Measurements from ENCODE around the gene CASK.
A peak's percentile ranks its signal among the peaks of the same experiment; 100 is the strongest.
"Not testable (repeated sequence)": the region's sequence is repeated elsewhere in the genome, so short reads cannot be mapped to it uniquely, and the experiment has no call there.

Gene CASK

GRCh38 chrX:41653125-41653524 is 270.2 kb downstream of the CASK start:
- H3K9me3 ChIP-seq (ENCODE audit: control insufficient read depth, low read length) = no peaks in the 10 kb centered on the region
- H3K36me3 ChIP-seq (ENCODE audit: control insufficient read depth, insufficient read depth, low read length) = peaks cover 40% of the 10 kb centered on the region
- no peaks in the 10 kb centered on the region for H3K4me1 ChIP-seq (ENCODE audit: control insufficient read depth, insufficient read depth, low read length, poor library complexity, severe bottlenecking)
- no peak overlapping the region for H3K4me3 ChIP-seq (ENCODE audit: extremely low read depth, insufficient read depth, low read length, poor library complexity, severe bottlenecking)
- H3K27ac ChIP-seq (ENCODE audit: low read depth, low read length, severe bottlenecking) = no peak overlapping the region
- 88% methylated on average over 1 of the region's 4 CpGs; no CpG with 5 or more reads in 1 of the 2 experiments for WGBS, 2 experiments (ENCODE audit: insufficient coverage in 2 of 2)

GRCh38 chrX:41646201-41646600 is 277.2 kb downstream of the CASK start:
- not testable (repeated sequence) for H3K9me3 ChIP-seq (ENCODE audit: control insufficient read depth, low read length); H3K4me3 ChIP-seq (ENCODE audit: extremely low read depth, insufficient read depth, low read length, poor library complexity, severe bottlenecking); H3K4me1 ChIP-seq (ENCODE audit: control insufficient read depth, insufficient read depth, low read length, poor library complexity, severe bottlenecking); H3K27ac ChIP-seq (ENCODE audit: low read depth, low read length, severe bottlenecking)
- peaks cover 10% of the 10 kb centered on the region for H3K36me3 ChIP-seq (ENCODE audit: control insufficient read depth, insufficient read depth, low read length)
- WGBS, 2 experiments (ENCODE audit: insufficient coverage in 2 of 2) = no CpG with 5 or more reads among the region's 2 CpGs

- Histone ChIP-seq H3K9me3 (ENCODE audit: control insufficient read depth, low read length) (no peaks in the 10 kb centered on the region), H3K27ac (ENCODE audit: low read depth, low read length, severe bottlenecking) (no peak overlapping the region), H3K4me3 (ENCODE audit: extremely low read depth, insufficient read depth, low read length, poor library complexity, severe bottlenecking) (no peak overlapping the region), H3K36me3 (ENCODE audit: control insufficient read depth, insufficient read depth, low read length) (peaks cover 3% of the 10 kb centered on the region), H3K4me1 (ENCODE audit: control insufficient read depth, insufficient read depth, low read length, poor library complexity, severe bottlenecking) (peaks cover 5% of the 10 kb centered on the region)
- WGBS, 2 experiments (ENCODE audit: insufficient coverage in 2 of 2) = 0% methylated on average over 1 of the region's 2 CpGs; no CpG with 5 or more reads in 1 of the 2 experiments
Observed at GRCh38 chrX:41634284-41634683, 289.1 kb downstream of the CASK start.

- peaks cover 10% of the 10 kb centered on the region for H3K36me3 ChIP-seq (ENCODE audit: control insufficient read depth, insufficient read depth, low read length)
- no CpG with 5 or more reads among the region's 2 CpGs for WGBS, 2 experiments (ENCODE audit: insufficient coverage in 2 of 2)
- no peaks in the 10 kb centered on the region for H3K9me3 ChIP-seq (ENCODE audit: control insufficient read depth, low read length)
- peaks cover 5% of the 10 kb centered on the region for H3K4me1 ChIP-seq (ENCODE audit: control insufficient read depth, insufficient read depth, low read length, poor library complexity, severe bottlenecking)
- no peak overlapping the region for H3K27ac ChIP-seq (ENCODE audit: low read depth, low read length, severe bottlenecking)
- no peak overlapping the region for H3K4me3 ChIP-seq (ENCODE audit: extremely low read depth, insufficient read depth, low read length, poor library complexity, severe bottlenecking)
Observed at GRCh38 chrX:41630091-41630490, 293.3 kb downstream of the CASK start.

GRCh38 chrX:41629539-41629938 is 293.8 kb downstream of the CASK start:
- no CpG with 5 or more reads among the region's 1 CpG for WGBS, 2 experiments (ENCODE audit: insufficient coverage in 2 of 2)
- no peak overlapping the region for H3K27ac ChIP-seq (ENCODE audit: low read depth, low read length, severe bottlenecking)
- H3K9me3 ChIP-seq (ENCODE audit: control insufficient read depth, low read length) = no peaks in the 10 kb centered on the region
- peaks cover 12% of the 10 kb centered on the region for H3K36me3 ChIP-seq (ENCODE audit: control insufficient read depth, insufficient read depth, low read length)
- H3K4me1 ChIP-seq (ENCODE audit: control insufficient read depth, insufficient read depth, low read length, poor library complexity, severe bottlenecking) = peaks cover 1% of the 10 kb centered on the region
- no peak overlapping the region for H3K4me3 ChIP-seq (ENCODE audit: extremely low read depth, insufficient read depth, low read length, poor library complexity, severe bottlenecking)

GRCh38 chrX:41621222-41621723 is 302.1 kb downstream of the CASK start:
- WGBS, 2 experiments (ENCODE audit: insufficient coverage in 2 of 2) = 57% methylated on average over 1 of the region's 5 CpGs; no CpG with 5 or more reads in 1 of the 2 experiments
- peak overlapping the region; percentile 67 for H3K27ac ChIP-seq (ENCODE audit: low read depth, low read length, severe bottlenecking)

GRCh38 chrX:41619221-41619620 is 304.1 kb downstream of the CASK start:
- Histone ChIP-seq H3K36me3 (ENCODE audit: control insufficient read depth, insufficient read depth, low read length) (peaks cover 7% of the 10 kb centered on the region), H3K4me1 (ENCODE audit: control insufficient read depth, insufficient read depth, low read length, poor library complexity, severe bottlenecking) (peaks cover 4% of the 10 kb centered on the region), H3K27ac (ENCODE audit: low read depth, low read length, severe bottlenecking) (no peak overlapping the region), H3K4me3 (ENCODE audit: extremely low read depth, insufficient read depth, low read length, poor library complexity, severe bottlenecking) (no peak overlapping the region), H3K9me3 (ENCODE audit: control insufficient read depth, low read length) (no peaks in the 10 kb centered on the region)

More at GRCh38 chrX:41621222-41621723, 302.1 kb downstream of the CASK start:
- Histone ChIP-seq H3K4me3 (ENCODE audit: extremely low read depth, insufficient read depth, low read length, poor library complexity, severe bottlenecking) (no peak overlapping the region), H3K9me3 (ENCODE audit: control insufficient read depth, low read length) (no peaks in the 10 kb centered on the region), H3K4me1 (ENCODE audit: control insufficient read depth, insufficient read depth, low read length, poor library complexity, severe bottlenecking) (peaks cover 4% of the 10 kb centered on the region), H3K36me3 (ENCODE audit: control insufficient read depth, insufficient read depth, low read length) (peaks cover 17% of the 10 kb centered on the region)

- no CpG with 5 or more reads among the region's 3 CpGs for WGBS, 2 experiments (ENCODE audit: insufficient coverage in 2 of 2)
- no peaks in the 10 kb centered on the region for H3K36me3 ChIP-seq (ENCODE audit: control insufficient read depth, insufficient read depth, low read length)
- H3K27ac ChIP-seq (ENCODE audit: low read depth, low read length, severe bottlenecking) = no peak overlapping the region
- H3K4me1 ChIP-seq (ENCODE audit: control insufficient read depth, insufficient read depth, low read length, poor library complexity, severe bottlenecking) = peaks cover 4% of the 10 kb centered on the region
- H3K4me3 ChIP-seq (ENCODE audit: extremely low read depth, insufficient read depth, low read length, poor library complexity, severe bottlenecking) = no peak overlapping the region
- H3K9me3 ChIP-seq (ENCODE audit: control insufficient read depth, low read length) = no peaks in the 10 kb centered on the region
Observed at GRCh38 chrX:41616935-41617334, 306.4 kb downstream of the CASK start.

- Histone ChIP-seq H3K27ac (ENCODE audit: low read depth, low read length, severe bottlenecking) (no peak overlapping the region), H3K4me1 (ENCODE audit: control insufficient read depth, insufficient read depth, low read length, poor library complexity, severe bottlenecking) (peaks cover 4% of the 10 kb centered on the region), H3K9me3 (ENCODE audit: control insufficient read depth, low read length) (no peaks in the 10 kb centered on the region), H3K36me3 (ENCODE audit: control insufficient read depth, insufficient read depth, low read length) (no peaks in the 10 kb centered on the region), H3K4me3 (ENCODE audit: extremely low read depth, insufficient read depth, low read length, poor library complexity, severe bottlenecking) (no peak overlapping the region)
Observed at GRCh38 chrX:41616255-41616654, 307.1 kb downstream of the CASK start.

GRCh38 chrX:41608244-41608643 is 315.1 kb downstream of the CASK start:
- Histone ChIP-seq H3K36me3 (ENCODE audit: control insufficient read depth, insufficient read depth, low read length) (peaks cover 15% of the 10 kb centered on the region), H3K27ac (ENCODE audit: low read depth, low read length, severe bottlenecking) (no peak overlapping the region), H3K4me1 (ENCODE audit: control insufficient read depth, insufficient read depth, low read length, poor library complexity, severe bottlenecking) (no peaks in the 10 kb centered on the region), H3K9me3 (ENCODE audit: control insufficient read depth, low read length) (no peaks in the 10 kb centered on the region), H3K4me3 (ENCODE audit: extremely low read depth, insufficient read depth, low read length, poor library complexity, severe bottlenecking) (no peak overlapping the region)
- WGBS, 2 experiments (ENCODE audit: insufficient coverage in 2 of 2) = no CpG with 5 or more reads among the region's 1 CpG

GRCh38 chrX:41607264-41607832 is 316.0 kb downstream of the CASK start:
- Histone ChIP-seq H3K27ac (ENCODE audit: low read depth, low read length, severe bottlenecking) (no peak overlapping the region), H3K36me3 (ENCODE audit: control insufficient read depth, insufficient read depth, low read length) (peaks cover 15% of the 10 kb centered on the region), H3K9me3 (ENCODE audit: control insufficient read depth, low read length) (no peaks in the 10 kb centered on the region), H3K4me3 (ENCODE audit: extremely low read depth, insufficient read depth, low read length, poor library complexity, severe bottlenecking) (no peak overlapping the region), H3K4me1 (ENCODE audit: control insufficient read depth, insufficient read depth, low read length, poor library complexity, severe bottlenecking) (no peaks in the 10 kb centered on the region)
- WGBS, 2 experiments (ENCODE audit: insufficient coverage in 2 of 2) = 90% methylated on average over 2 of the region's 2 CpGs; no CpG with 5 or more reads in 1 of the 2 experiments

All from mesodermal cell (in vitro differentiated cells).